ENCODE measurements around the gene IMMT. TPM values are rescaled to one million over a fixed set of nuclear protein-coding genes. Genes with fewer than 3 reads are reported as not detected.
"Not testable (repeated sequence)": the region's sequence is repeated elsewhere in the genome, so short reads cannot be mapped to it uniquely, and the experiment has no call there.

Gene IMMT
- total RNA-seq, 1 experiment from 2014 or later, result 92.7 TPM

DNA sequence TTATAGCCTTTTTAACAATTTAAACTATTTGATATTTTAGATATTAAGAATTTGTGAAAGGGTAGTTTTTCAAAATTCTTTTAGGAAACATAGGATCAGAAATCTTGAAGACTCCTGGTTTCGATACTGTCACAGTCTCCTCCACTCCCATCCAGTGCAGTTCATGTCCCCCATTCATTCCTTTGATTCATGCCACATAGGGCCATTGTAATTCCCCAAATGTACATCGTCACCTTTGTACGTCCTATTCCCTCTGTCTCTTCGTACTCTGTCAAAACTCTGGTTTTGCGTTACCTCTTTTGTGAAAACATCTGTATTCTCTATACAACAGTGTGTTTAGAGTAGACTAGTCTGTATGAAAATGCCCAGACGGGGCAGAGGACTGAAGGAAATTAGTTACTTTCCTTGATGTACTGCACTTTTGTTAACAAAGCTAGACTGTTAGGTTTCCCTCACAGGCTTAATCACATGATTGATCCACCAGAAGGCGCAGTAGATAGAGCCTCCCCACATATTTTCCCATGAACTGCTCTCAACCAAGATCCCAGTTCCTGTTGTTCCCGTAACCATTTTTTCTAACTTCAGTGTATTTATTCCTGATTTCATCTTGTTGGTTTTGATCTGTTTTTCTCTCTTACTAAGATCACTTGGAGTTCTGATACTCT lies 6.5 kb upstream of the IMMT start:
- DNase-seq (ENCODE audit: low spot score), result no peak

DNA sequence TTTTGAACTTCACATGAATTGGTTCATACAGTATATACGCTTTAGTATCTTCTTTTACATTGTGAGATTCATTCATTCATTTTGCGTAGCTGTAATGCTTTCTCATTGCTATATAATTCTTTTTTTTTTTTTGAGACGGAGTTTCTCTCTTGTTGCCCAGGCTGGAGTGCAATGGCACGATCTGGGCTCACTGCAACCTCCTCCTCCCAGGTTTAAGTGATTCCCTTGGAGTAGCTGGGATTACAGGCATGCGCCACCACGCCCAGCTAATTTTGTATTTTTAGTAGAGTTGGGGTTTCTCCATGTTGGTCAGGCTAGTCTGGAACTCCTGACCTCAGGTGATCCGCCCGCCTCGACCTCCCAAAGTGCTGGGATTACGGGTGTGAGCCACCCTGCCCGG lies 5.3 kb upstream of the IMMT start:
- not testable (repeated sequence) for DNase-seq (ENCODE audit: low spot score)

DNA sequence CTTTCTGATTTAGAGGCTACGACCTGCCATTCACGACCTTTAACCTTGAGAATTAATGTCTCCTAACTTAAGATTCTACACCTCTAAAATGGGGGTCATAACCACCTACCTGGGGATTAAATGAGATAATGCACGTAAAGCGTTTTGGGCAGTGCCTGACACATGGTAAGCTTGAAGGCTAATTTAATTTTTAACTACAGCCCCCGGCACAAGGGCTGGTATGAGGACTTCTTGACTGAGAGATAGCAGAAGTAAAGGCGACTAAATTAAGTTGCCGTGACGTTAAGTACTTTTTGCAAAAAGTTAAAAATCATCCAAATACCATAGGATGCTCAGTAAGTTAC lies 4.5 kb upstream of the IMMT start:
- no peak for DNase-seq (ENCODE audit: low spot score)

DNA sequence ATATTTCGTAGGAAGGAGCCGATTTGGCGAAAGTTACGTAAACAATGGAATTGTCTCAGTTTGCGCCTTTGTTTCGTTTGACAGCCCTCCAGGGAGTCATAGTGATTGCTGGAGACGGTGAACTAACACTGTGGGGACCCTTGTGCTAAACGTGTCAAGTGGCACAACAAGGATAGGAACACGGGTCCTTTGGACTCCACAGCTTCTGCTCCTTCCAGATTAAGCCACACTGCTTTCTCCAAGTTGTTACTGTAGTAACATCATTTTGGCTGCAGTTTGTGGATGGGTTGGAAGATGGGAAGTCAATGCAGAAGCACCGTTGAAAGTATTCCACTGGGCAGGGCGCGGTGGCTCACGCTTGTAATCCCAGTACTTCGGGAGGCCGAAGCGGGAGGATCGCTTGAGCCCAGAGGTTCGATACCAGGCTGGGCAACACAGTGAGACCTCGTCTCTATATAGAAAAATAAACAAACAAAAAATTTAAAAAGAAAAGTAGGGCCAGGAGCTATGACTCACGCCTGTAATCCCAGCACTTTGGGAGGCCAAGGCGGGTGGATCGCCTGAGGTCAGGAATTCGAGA lies 636 bp upstream of the IMMT start:
- no peak for DNase-seq (ENCODE audit: low spot score)

DNA sequence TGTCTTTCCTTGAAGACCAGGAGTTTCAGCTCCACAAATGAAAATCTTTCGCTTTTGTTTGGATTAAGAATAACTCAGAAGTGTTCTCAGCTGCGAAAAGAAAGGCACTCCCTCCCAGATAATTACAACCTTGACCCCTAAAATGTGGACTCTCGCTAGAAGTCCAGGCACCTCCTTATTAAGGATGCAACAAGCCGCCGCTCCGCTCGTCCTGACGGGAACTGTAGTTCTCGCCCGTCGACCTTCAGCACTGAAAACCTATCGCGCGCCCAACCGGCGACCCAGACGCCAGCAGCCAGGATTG lies 559 bp downstream of the IMMT start:
- DNase-seq (ENCODE audit: low spot score), result no peak

DNA sequence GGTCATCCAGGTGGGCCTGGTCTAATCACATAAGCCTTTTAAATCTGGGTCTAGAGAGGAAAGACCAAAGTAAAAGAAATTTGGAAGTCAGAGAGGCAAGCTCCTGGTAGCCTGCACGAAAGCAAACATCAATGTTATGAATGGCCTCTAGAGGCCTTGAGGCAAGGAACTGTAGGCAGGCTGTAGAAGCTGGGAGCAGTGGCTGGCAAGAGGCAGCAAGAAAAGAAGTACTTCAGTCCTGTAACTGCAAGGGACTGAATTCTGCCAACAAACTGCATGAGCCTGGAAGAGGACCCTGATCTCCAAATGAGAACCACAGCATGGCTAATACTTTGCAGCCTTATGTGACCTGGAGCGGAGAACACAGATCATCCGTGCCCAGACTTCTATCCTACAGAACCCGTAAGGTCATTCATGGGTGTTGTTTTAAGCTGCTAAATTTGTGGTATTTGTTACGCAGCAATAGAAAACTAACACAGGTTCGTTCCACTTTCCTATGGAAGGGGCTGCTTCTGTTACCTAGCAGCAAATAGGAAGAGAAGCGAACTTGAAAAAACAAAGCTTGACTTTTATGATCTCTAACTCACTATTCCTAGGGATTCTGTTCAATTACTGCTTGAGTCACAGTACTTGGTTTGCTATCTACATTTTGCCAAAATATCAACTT lies 1.2 kb downstream of the IMMT start:
- no peak for DNase-seq (ENCODE audit: low spot score)

DNA sequence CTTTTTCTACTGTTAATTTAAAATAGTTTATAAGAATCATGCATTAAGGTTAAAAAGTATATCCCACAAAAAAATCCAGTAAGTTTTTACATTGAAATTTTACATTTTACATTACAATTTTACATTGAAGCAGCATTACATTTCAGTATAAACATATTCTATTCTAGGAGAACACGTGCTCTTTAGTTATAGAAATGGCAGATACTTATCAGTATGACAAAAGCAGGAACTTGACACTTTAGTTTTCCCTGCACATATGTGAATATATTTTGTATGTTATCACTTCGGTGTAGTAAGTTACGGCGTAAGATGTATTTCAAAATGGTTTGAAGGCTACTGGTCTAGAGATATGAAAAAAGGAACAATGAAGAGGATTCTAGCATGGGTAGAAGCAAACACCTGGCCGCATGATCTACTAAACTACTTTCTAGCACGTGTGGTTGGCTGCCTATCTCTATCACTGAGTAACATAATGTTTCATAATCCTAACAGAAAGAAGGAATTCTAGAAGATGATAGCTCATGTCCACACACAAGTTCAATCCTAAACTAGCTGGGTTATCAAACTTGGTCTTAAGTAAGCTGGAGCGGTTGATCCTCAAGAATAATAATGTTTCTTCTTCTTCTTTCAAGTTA lies 5.4 kb downstream of the IMMT start:
- DNase-seq (ENCODE audit: low spot score), result no peak

DNA sequence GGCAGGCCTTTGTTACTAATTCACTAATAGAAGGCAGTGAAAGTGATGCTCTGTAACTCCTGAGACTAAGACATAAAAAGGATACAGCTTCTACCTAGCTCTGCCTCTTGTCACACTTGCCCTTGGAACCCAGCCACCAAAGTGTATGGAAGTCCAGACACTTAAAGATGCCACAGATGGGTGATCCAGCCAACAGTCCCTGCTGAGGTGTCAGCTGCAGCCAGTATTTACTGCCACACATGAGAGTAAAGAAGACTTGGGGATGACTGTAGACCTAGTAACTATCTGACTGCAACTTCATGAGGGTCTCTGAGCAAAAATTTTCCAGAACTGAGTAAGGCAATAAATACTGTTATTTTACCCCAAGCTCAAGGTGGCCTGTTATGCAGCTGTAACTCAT lies 8.8 kb downstream of the IMMT start:
- DNase-seq (ENCODE audit: low spot score), result no peak

DNA sequence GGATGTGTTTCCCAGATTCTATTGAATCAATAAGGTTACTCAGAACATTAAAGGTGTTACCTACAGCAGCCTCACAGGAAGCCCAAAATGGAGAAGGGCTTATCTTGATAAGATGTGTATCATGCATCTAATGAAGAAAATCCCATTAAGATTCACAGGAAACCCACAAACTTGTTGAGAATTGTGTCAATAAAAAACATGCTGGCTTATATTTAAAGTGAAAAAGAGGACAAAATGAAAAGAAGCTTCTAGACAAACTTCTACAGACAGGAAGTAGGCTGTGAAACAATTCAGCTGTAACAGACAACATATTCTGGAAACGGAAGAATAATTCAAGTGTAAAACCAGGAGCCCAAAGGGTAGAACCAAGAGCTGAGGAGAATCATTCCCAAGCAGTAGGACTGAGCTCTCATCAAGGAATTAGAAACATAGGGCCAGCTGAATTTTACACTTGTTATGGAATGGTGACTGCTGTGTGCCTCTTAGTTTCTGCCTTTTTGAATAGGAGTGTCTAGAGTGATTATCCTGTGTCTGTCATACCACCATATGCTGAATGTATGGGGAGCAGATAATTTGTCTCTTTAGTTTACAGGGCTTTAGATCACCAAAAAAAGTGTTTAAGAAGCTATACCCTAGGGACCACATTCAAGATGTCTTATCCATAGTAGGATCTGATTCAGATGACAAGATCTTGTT lies 9.6 kb downstream of the IMMT start:
- no peak for DNase-seq (ENCODE audit: low spot score)

DNA sequence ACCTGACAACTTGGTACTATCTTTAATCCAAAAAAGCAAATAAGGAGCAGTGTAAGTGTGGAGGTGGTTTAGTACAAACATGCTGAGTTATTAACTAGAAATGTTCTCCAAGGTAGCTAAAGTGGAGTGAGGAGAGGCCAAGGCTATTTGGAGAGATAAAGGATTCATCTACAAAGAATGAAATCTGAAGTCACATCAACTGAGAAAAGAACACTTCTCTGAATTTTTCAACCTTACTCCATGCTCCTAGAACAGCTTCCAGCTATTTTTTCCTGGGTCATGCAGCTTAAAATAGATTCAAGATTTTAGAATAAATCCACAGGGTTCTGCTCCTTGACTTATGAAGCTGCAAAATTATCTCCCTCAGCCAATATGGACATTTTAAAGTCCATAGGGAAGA lies 18.7 kb downstream of the IMMT start:
- no peak for DNase-seq (ENCODE audit: low spot score)

DNA sequence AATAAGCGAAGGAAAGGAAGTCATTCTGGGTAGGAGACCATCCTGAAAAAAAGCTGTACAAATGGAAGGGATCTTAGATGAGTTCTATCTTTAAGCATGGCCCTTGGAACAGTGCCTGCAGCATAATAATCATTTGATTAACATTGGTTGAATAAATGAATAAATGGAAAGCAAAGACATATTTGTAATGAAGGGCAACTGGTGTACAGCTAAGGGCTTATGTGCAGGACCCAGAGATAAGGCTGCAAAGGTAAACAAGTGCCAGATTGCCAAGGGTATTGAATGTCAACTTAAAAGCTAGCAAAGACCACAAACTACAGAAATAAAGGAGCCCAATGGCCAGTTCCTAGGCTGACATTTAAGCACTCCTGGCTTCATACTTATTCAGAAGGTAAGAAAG lies 19.4 kb downstream of the IMMT start:
- DNase-seq (ENCODE audit: low spot score), result no peak

DNA sequence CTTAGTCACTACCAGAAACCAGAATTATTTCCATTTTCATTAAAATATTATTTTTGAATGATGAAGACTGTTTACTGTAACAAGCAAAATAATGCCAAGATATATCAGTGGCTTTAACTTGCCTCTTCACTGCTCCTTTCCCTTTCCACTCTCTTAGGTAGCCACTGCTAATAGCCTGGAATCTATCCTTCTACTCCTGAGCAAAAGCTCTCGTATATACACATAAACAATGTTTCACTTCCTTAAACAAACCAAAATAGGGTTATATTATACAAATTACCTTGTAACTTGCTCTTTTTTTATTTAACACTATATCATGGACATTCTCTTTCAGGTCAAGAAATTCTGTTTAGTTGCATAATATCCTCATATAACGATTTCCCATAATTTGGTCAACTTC lies 20.8 kb downstream of the IMMT start:
- DNase-seq (ENCODE audit: low spot score), result no peak

DNA sequence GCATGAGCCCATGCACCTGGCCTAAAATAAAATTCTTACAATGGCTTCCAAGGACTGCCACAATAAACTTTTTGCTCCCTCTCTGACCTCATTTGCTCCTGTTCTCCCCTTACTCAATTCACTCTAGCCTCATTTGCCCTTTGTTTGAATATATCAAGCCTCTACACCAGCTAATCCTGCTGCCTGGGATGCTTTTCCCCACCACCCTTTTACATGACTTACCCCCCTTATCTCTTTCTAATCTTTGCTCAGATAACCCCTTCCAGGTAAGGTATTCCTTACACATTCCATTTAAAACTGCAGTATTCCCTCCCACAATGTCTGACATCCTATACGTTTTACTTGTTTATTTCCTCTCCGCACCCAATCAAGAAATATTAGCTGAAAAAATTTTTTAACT lies 22.7 kb downstream of the IMMT start:
- no peak for DNase-seq (ENCODE audit: low spot score)

DNA sequence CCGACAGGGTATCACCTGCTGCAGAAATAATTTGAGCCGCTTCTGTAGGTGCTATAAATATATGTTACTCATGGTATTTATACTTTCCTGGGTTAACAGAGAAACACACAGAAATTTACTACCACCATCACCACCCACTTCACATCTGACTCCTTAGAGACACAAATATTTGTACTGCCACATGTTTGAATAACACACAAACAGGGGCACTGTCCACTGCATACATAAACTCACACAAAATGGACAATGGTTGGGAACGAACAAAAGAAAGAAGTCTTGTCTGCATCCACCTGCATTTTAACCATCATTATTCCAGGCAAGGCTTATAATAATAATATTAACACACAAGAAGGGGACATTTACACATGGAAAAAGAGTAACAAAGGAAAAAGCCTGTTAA lies 24.0 kb downstream of the IMMT start:
- no peak for DNase-seq (ENCODE audit: low spot score)

DNA sequence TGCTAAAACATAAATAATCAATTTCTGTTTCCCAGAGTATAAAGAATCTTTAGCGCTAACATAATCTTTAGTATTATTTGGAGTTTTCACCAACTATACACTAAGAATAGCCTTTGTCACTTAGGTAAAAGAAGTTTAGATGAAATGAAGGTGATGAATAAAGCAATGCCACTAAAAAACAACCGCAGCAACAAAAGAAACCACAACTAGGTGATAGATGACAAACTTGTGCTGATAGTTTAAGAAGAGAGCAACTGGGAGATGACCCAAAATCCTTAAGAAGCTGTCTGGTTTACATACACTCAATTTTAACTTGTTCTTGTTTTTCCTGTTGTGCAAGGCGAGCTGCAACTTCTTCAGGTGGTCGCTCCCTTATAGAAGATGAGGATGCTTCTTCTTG lies 24.8 kb downstream of the IMMT start:
- DNase-seq (ENCODE audit: low spot score), result no peak

DNA sequence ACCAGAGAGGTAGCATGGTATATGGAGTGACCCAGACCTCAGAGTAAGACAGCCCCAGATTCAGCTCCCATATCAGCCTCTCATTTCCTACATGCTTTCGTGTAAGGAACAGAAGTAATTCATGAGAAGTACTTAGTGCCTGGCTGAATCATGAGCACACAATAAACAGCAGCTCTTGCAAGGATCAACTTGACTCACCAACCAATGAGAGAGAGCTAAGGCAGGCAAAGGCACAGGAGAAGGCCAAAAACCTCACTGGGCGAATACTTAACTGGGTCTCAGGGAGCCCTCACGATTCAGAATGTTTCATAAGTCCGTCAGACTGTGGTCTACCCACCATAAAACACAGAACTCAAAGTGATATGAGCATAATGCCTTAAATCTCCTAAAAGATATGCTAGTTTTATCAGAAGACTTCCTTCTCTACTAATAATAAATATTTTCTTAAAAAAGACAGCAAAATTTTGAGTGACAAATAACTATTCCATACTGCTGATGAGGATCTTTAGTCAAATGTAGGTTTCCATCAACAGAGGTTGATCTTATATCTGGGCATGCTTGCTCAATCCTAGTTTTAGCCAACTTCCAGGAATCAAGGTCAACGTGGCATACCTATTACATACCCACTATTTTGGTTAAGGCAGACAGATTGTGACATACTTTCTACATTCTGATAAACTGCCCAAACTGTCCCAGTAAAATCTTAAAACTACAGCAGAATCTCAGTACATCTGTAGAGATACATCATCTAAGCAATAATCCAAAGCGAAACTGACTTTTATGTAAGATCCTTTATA lies 34.9 kb downstream of the IMMT start:
- DNase-seq (ENCODE audit: low spot score), result no peak

DNA sequence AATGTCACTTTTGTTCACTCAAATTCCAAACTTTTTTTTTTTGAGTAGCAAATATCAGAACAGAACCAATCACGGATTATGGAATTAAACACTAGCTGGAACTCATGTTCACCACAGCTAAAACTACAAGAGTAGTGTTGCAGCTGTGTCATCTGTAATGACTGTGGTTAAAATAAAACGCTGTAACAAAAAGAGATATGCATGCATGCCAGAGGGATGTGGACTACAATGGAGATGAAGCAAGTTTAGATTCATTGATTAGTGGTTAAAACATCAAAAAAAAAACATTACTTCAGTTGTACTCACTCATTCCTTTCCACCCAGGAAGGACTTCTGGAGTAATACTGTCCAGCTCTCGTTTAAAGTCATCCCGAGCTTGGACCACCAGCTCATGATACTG lies 37.0 kb downstream of the IMMT start:
- no peak for DNase-seq (ENCODE audit: low spot score)

DNA sequence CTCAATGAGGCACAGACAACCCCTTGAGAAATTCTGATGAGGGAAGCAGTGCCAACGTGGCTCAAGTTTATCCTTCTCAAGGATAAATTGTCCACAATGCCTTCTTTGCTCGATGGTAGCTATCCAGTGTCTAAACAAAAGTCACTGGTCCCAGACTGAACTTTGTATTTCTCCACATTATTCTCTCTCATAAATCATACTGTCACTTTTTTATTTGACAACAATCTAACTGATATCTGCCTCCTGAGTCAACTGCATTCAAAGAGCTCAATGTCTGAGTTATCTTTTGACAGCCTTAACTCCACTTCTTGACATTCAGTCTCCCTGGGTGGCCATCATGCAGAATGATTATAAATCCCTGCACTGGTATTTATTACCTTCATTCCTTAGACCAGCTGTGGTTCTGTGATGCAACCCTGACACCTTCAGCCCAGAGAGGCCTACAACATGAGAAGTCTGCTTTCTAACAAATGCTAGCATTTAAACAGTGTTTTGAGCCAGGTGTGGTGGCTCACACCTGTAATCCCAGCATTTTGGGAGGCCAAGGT lies 38.2 kb downstream of the IMMT start:
- no peak for DNase-seq (ENCODE audit: low spot score)

DNA sequence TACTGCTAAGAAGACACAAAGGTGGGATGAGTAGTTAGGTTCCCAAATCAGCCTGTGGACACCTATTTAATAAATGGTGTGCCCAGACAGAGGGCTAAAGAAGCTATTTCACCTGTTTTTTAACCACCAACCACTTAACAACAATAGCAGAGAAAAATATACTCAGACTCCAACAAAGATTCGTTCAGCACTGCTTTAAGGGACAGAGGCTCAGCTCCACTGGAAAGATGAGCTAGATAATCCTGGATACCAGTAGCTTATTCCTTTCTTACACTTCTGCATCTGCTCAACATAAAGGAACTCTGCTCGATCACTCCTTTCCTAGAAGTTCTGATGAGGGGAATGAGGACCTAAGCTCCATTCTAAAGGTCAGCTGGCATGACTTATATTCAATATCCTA lies 44.8 kb downstream of the IMMT start:
- no peak for DNase-seq (ENCODE audit: low spot score)

DNA sequence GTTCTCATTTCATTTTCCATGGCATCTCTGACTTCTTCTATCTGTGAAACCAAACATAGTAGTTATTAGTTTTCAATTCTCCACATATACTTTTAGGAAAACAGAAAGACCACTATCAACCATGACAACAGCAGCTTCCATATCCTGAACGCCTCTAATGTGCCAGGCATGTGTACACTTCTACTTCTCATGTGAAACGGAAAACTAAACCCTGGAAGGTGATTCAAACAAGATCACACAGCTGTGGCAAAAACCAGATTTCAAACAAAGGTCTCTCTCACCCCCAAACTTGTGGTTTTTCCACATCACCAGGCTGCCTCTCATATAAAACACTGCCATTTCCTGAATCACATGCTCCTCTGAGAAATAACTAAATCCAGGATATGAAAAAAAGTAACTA lies 47.5 kb downstream of the IMMT start:
- no peak for DNase-seq (ENCODE audit: low spot score)

DNA sequence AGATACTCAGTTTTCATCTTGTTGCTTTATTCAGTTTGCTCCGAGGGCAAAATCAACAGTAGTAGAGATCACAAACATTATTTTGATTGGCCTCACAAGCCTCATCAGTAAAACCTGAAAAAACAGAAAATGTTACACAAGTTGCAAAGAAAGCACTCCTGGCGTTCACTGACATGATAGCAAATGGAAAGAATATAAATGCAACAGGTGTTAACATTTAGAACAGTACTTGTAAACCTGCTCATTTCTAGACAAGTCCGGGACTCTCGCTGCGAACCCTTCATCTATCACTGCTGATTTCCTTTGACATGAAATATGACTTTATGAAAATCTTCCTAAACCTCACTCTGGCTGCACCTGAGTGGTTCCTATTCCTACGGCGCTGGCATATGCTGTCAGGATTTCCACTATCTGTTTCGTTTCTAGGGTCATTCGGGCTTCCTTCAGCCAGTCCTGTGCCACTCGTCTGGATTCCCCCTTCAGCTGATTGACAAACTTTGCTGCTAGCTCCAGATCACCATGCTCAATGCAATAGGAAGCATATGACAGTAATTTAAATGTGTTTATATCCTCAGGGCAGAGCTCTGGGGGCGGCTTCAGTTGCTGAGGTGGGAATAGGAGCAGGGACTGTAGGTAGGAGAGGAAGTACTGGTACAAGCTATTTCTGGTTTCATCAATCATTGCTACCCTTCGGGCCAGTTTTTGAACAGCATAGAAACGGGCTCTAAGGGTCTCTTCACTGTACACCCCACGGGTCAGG lies 51.2 kb downstream of the IMMT start:
- DNase-seq (ENCODE audit: low spot score), result no peak

Measured in A172 (cell line).